ENCODE results near the gene TRPC4. TPM values are rescaled to one million over a fixed set of nuclear protein-coding genes. Genes with fewer than 3 reads are reported as not detected.

The TRPC4 gene
- total RNA-seq, 1 experiment from 2014 or later = 0.61 TPM

DNA sequence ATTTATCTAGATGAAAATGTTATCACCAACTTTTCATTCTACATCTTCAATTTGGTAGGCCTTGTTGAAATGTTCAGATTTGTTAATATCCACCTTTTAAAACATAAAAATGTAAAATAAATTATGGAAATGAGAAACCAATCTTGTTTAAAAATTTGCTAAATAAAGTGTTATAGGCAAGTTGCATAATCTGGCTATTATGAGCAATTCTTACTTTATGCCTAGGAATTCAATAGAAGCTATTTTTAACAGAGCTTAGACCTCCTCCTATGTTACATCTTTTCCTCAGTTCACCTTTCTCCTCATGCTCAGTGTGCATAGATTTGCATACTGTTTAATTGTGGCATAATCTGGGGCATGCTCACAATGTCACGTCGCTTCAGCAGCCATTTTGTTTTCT, 183.1 kb downstream of the TRPC4 start:
- no peaks in the 10 kb centered on the region for H3K36me3 ChIP-seq
- no peaks in the 10 kb centered on the region for H3K27me3 ChIP-seq (replicated peaks)
- peaks cover 7% of the 10 kb centered on the region; the same call in 1 of the 2 replicates for H3K4me1 ChIP-seq (replicated peaks)
- H3K4me3 ChIP-seq = no peak overlapping the region
- DNase-seq (ENCODE audit: low read depth in 1 of 2, low spot score in 2 of 2) = no peak
- no peaks in the 10 kb centered on the region for H3K9me3 ChIP-seq (replicated peaks)
- no peak overlapping the region for H3K27ac ChIP-seq

GRCh38 chr13:37685206-37685605, 184.4 kb downstream of the TRPC4 start:
- H3K9me3 ChIP-seq (replicated peaks) = no peaks in the 10 kb centered on the region
- peaks cover 13% of the 10 kb centered on the region for H3K4me1 ChIP-seq (replicated peaks)
- H3K4me3 ChIP-seq = no peak overlapping the region
- no peaks in the 10 kb centered on the region for H3K36me3 ChIP-seq
- DNase-seq (ENCODE audit: low read depth in 1 of 2, low spot score in 2 of 2) = no peak
- H3K27me3 ChIP-seq (replicated peaks) = no peaks in the 10 kb centered on the region
- no peak overlapping the region for H3K27ac ChIP-seq

- H3K27me3 ChIP-seq (replicated peaks) = no peaks in the 10 kb centered on the region
- peaks cover 13% of the 10 kb centered on the region for H3K4me1 ChIP-seq (replicated peaks)
- H3K27ac ChIP-seq = no peak overlapping the region
- H3K9me3 ChIP-seq (replicated peaks) = no peaks in the 10 kb centered on the region
- DNase-seq (ENCODE audit: low read depth in 1 of 2, low spot score in 2 of 2) = no peak
- H3K4me3 ChIP-seq = no peak overlapping the region
- no peaks in the 10 kb centered on the region for H3K36me3 ChIP-seq
These were observed 187.1 kb downstream of the TRPC4 start for GRCh38 chr13:37682496-37682895.

GRCh38 chr13:37681281-37682032, 188.1 kb downstream of the TRPC4 start:
- Histone ChIP-seq H3K9me3 (replicated peaks) (no peaks in the 10 kb centered on the region), H3K36me3 (no peaks in the 10 kb centered on the region), H3K4me1 (replicated peaks) (peaks cover 13% of the 10 kb centered on the region), H3K27me3 (replicated peaks) (no peaks in the 10 kb centered on the region), H3K27ac (peak overlapping the region; percentile 46), H3K4me3 (no peak overlapping the region)
- DNase-seq (ENCODE audit: low read depth in 1 of 2, low spot score in 2 of 2) = peak in 1 of 2 experiments; percentile 55

DNA sequence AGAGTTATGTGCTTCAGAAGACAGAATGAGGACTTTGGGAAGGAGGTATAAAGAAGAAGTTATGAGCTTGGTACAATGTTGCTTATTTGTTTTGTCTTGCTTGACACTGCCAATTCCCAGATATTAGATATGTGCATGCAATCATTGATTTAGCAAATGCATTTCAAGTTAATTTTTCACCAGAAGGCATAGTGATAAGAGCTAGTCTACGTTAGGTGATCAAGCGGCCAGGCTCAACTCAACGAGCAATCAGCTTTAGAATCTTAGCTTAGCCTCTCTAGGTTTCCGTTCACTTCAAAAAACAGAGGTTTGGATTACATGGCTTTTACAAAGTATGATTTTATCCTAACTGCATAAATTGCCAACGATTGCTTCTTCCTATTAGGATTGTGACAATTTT, 189.4 kb downstream of the TRPC4 start:
- Histone ChIP-seq H3K9me3 (replicated peaks) (no peaks in the 10 kb centered on the region), H3K36me3 (no peaks in the 10 kb centered on the region), H3K27me3 (replicated peaks) (no peaks in the 10 kb centered on the region), H3K4me1 (replicated peaks) (peaks cover 13% of the 10 kb centered on the region), H3K27ac (no peak overlapping the region), H3K4me3 (no peak overlapping the region)
- no peak for DNase-seq (ENCODE audit: low read depth in 1 of 2, low spot score in 2 of 2)

GRCh38 chr13:37679043-37679442, 190.5 kb downstream of the TRPC4 start:
- Histone ChIP-seq H3K36me3 (no peaks in the 10 kb centered on the region), H3K4me3 (no peak overlapping the region), H3K9me3 (replicated peaks) (no peaks in the 10 kb centered on the region), H3K4me1 (replicated peaks) (peaks cover 13% of the 10 kb centered on the region), H3K27me3 (replicated peaks) (no peaks in the 10 kb centered on the region), H3K27ac (no peak overlapping the region)
- no peak for DNase-seq (ENCODE audit: low read depth in 1 of 2, low spot score in 2 of 2)

DNA sequence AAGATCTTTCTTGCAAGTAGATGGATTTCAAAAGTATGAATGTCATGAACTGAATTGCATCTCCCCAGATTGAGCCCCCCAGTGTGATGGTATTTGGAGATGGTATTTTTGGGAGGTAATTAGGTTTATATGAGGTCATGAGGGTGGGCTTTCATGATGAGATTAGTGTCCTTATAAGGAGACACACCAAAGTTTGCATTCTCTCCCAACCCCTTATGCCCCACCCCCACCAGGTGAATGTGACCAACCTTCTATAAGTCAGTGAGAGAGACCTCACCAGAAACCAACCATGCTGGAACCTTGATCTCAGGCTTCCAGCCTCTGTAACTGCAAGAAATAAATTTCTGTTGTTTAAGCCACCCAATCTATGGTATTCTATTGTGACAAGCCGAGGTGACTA, 199.7 kb downstream of the TRPC4 start:
- Histone ChIP-seq H3K4me3 (no peak overlapping the region), H3K9me3 (replicated peaks) (no peaks in the 10 kb centered on the region), H3K27me3 (replicated peaks) (no peaks in the 10 kb centered on the region), H3K36me3 (no peaks in the 10 kb centered on the region), H3K27ac (no peak overlapping the region), H3K4me1 (replicated peaks) (peaks cover 6% of the 10 kb centered on the region)
- no peak for DNase-seq (ENCODE audit: low read depth in 1 of 2, low spot score in 2 of 2)

GRCh38 chr13:37667702-37668101, 201.9 kb downstream of the TRPC4 start:
- H3K4me3 ChIP-seq = no peak overlapping the region
- no peak overlapping the region for H3K27ac ChIP-seq
- H3K4me1 ChIP-seq (replicated peaks) = peaks cover 6% of the 10 kb centered on the region
- no peaks in the 10 kb centered on the region for H3K27me3 ChIP-seq (replicated peaks)
- no peak for DNase-seq (ENCODE audit: low read depth in 1 of 2, low spot score in 2 of 2)
- no peaks in the 10 kb centered on the region for H3K9me3 ChIP-seq (replicated peaks)
- H3K36me3 ChIP-seq = no peaks in the 10 kb centered on the region

GRCh38 chr13:37666036-37666435, 203.5 kb downstream of the TRPC4 start:
- peak in 1 of 2 experiments; percentile 4 for DNase-seq (ENCODE audit: low read depth in 1 of 2, low spot score in 2 of 2)

GRCh38 chr13:37665420-37665819, 204.2 kb downstream of the TRPC4 start:
- H3K27ac ChIP-seq = no peak overlapping the region

More at GRCh38 chr13:37666036-37666435, 203.5 kb downstream of the TRPC4 start:
- Histone ChIP-seq H3K9me3 (replicated peaks) (no peaks in the 10 kb centered on the region), H3K4me3 (no peak overlapping the region), H3K27ac (no peak overlapping the region), H3K27me3 (replicated peaks) (no peaks in the 10 kb centered on the region), H3K36me3 (no peaks in the 10 kb centered on the region), H3K4me1 (replicated peaks) (peaks cover 6% of the 10 kb centered on the region)

GRCh38 chr13:37663724-37664123, 205.8 kb downstream of the TRPC4 start:
- Histone ChIP-seq H3K27ac (no peak overlapping the region), H3K4me1 (replicated peaks) (peaks cover 6% of the 10 kb centered on the region), H3K27me3 (replicated peaks) (no peaks in the 10 kb centered on the region), H3K36me3 (no peaks in the 10 kb centered on the region), H3K9me3 (replicated peaks) (no peaks in the 10 kb centered on the region), H3K4me3 (no peak overlapping the region)
- DNase-seq (ENCODE audit: low read depth in 1 of 2, low spot score in 2 of 2) = no peak

More at GRCh38 chr13:37665420-37665819, 204.2 kb downstream of the TRPC4 start:
- Histone ChIP-seq H3K9me3 (replicated peaks) (no peaks in the 10 kb centered on the region), H3K4me3 (no peak overlapping the region), H3K36me3 (no peaks in the 10 kb centered on the region), H3K4me1 (replicated peaks) (peaks cover 6% of the 10 kb centered on the region), H3K27me3 (replicated peaks) (no peaks in the 10 kb centered on the region)
- no peak for DNase-seq (ENCODE audit: low read depth in 1 of 2, low spot score in 2 of 2)

GRCh38 chr13:37662624-37663023, 206.9 kb downstream of the TRPC4 start:
- no peak for DNase-seq (ENCODE audit: low read depth in 1 of 2, low spot score in 2 of 2)
- H3K9me3 ChIP-seq (replicated peaks) = no peaks in the 10 kb centered on the region
- no peak overlapping the region for H3K27ac ChIP-seq
- no peaks in the 10 kb centered on the region for H3K36me3 ChIP-seq
- no peak overlapping the region for H3K4me3 ChIP-seq
- peaks cover 11% of the 10 kb centered on the region for H3K4me1 ChIP-seq (replicated peaks)
- H3K27me3 ChIP-seq (replicated peaks) = no peaks in the 10 kb centered on the region

GRCh38 chr13:37657956-37658355, 211.6 kb downstream of the TRPC4 start:
- DNase-seq (ENCODE audit: low read depth in 1 of 2, low spot score in 2 of 2) = no peak
- no peaks in the 10 kb centered on the region for H3K9me3 ChIP-seq (replicated peaks)
- H3K4me1 ChIP-seq (replicated peaks) = peaks cover 26% of the 10 kb centered on the region
- no peaks in the 10 kb centered on the region for H3K27me3 ChIP-seq (replicated peaks)
- H3K36me3 ChIP-seq = no peaks in the 10 kb centered on the region
- no peak overlapping the region for H3K4me3 ChIP-seq
- peak overlapping the region; percentile 97 for H3K27ac ChIP-seq

- Histone ChIP-seq H3K4me3 (no peak overlapping the region), H3K4me1 (replicated peaks) (peaks cover 26% of the 10 kb centered on the region), H3K36me3 (no peaks in the 10 kb centered on the region), H3K27me3 (replicated peaks) (no peaks in the 10 kb centered on the region), H3K9me3 (replicated peaks) (no peaks in the 10 kb centered on the region), H3K27ac (peak overlapping the region; percentile 97)
- peak in 1 of 2 experiments; percentile 74 for DNase-seq (ENCODE audit: low read depth in 1 of 2, low spot score in 2 of 2)
These were observed 212.4 kb downstream of the TRPC4 start for GRCh38 chr13:37657134-37657533.
